MM.1S (cell line): ENCODE measurements around the gene GTF2B.
"Not testable (repeated sequence)": the region's sequence is repeated elsewhere in the genome, so short reads cannot be mapped to it uniquely, and the experiment has no call there.

Experiments
- DNase-seq: peaks from one replicate; pipeline ENCODE4 v3.0.0-alpha.2; 2015
- H2AFZ ChIP-seq: fragments of 300-600 bp; sonication (generic); 2 replicates; pipeline ENCODE4 v1.6.0; 2016; ENCODE audit warnings: antibody characterized with exemption, low read length
- H3F3A ChIP-seq: fragments of 300-600 bp; sonication (generic); 2 replicates; pipeline ENCODE4 v1.6.1; 2016; ENCODE audit warnings: mild to moderate bottlenecking, antibody characterized with exemption, low read length, moderate library complexity, mixed read lengths; ENCODE audit not compliant: insufficient read depth
- H3K27ac ChIP-seq: fragments of 300-600 bp; sonication (generic); 2 replicates; pipeline ENCODE4 v1.5.1; 2016; ENCODE audit warnings: mild to moderate bottlenecking, low read length
- H3K27me3 ChIP-seq: fragments of 300-600 bp; sonication (generic); replicated peaks from 2 replicates; pipeline ENCODE4 v1.6.0; 2016; ENCODE audit warnings: low read length; ENCODE audit not compliant: insufficient read depth
- H3K36me3 ChIP-seq: fragments of 300-600 bp; sonication (generic); replicated peaks from 2 replicates; pipeline ENCODE4 v1.6.1; 2016; ENCODE audit warnings: mild to moderate bottlenecking, low read length, mixed read lengths; ENCODE audit not compliant: insufficient read depth
- H3K4me1 ChIP-seq: fragments of 300-600 bp; sonication (generic); 2 replicates; pipeline ENCODE4 v1.6.1; 2016; ENCODE audit warnings: low read length, mixed read lengths
- H3K4me2 ChIP-seq: fragments of 300-600 bp; sonication (generic); 2 replicates; pipeline ENCODE4 v1.6.0; 2016; ENCODE audit warnings: low read depth, low read length
- H3K4me3 ChIP-seq: fragments of 300-600 bp; sonication (generic); 2 replicates; pipeline ENCODE4 v1.5.1; 2016; ENCODE audit warnings: low read length, mixed read lengths
- H3K79me2 ChIP-seq: fragments of 300-600 bp; sonication (generic); 2 replicates; pipeline ENCODE4 v1.6.1; 2016; ENCODE audit warnings: mixed run types, low read length, mixed read lengths
- H3K9ac ChIP-seq: fragments of 300-600 bp; sonication (generic); 2 replicates; pipeline ENCODE4 v1.6.1; 2016; ENCODE audit warnings: low read length, mixed read lengths
- H3K9me2 ChIP-seq: fragments of 300-600 bp; sonication (generic); replicated peaks from 2 replicates; pipeline ENCODE4 v1.6.1; 2016; ENCODE audit warnings: mild to moderate bottlenecking, low read length, mixed read lengths; ENCODE audit not compliant: insufficient read depth
- H3K9me3 ChIP-seq: fragments of 300-600 bp; sonication (generic); replicated peaks from 2 replicates; pipeline ENCODE4 v1.6.1; 2016; ENCODE audit warnings: mild to moderate bottlenecking, low read length, mixed read lengths; ENCODE audit not compliant: insufficient read depth
- H4K20me1 ChIP-seq: fragments of 300-600 bp; sonication (generic); 2 replicates; pipeline ENCODE4 v1.6.1; 2016; ENCODE audit warnings: mild to moderate bottlenecking, low read length, moderate library complexity, mixed read lengths; ENCODE audit not compliant: insufficient read depth
- CTCF ChIP-seq: fragments of 300-600 bp; sonication (generic); IDR thresholded peaks from 2 replicates; pipeline ENCODE4 v1.5.1; 2016; ENCODE audit warnings: antibody characterized with exemption, low read length, mixed read lengths
- EZH2 ChIP-seq: fragments of 300-600 bp; sonication (generic); optimal IDR thresholded peaks from 2 replicates; pipeline ENCODE3; 2017; ENCODE audit warnings: low read depth, mild to moderate bottlenecking, antibody characterized with exemption, low read length, mixed read lengths
- EZH2phosphoT487 ChIP-seq: fragments of 300-600 bp; sonication (generic); IDR thresholded peaks from 2 replicates; pipeline ENCODE4 v1.6.1; 2018; ENCODE audit warnings: antibody characterized with exemption, low read length

Gene GTF2B

GRCh38 chr1:88935522-88936222 lies 44.3 kb upstream of the GTF2B start:
- H3K36me3 ChIP-seq, result no peaks in the 10 kb centered on the region

GRCh38 chr1:88930176-88930575 lies 38.8 kb upstream of the GTF2B start:
- DNase-seq, H3K4me3 ChIP-seq, H2AFZ ChIP-seq, H3F3A ChIP-seq, H3K9ac ChIP-seq, H3K4me2 ChIP-seq, H3K79me2 ChIP-seq, H3K9me2 ChIP-seq, H3K4me1 ChIP-seq, H4K20me1 ChIP-seq, H3K27ac ChIP-seq, H3K27me3 ChIP-seq, H3K9me3 ChIP-seq, H3K36me3 ChIP-seq: not testable (repeated sequence)

More at GRCh38 chr1:88935522-88936222, 44.3 kb upstream of the GTF2B start:
- Histone ChIP-seq H3K79me2 (no peaks in the 10 kb centered on the region), H2AFZ (no peak overlapping the region), H4K20me1 (no peaks in the 10 kb centered on the region), H3F3A (0 out of 2 replicates have a peak, but pooled peaks cover 4% of the 10 kb centered on the region), H3K9me3 (no peaks in the 10 kb centered on the region), H3K4me2 (no peak overlapping the region), H3K9me2 (no peaks in the 10 kb centered on the region), H3K4me1 (no peaks in the 10 kb centered on the region), H3K9ac (no peak overlapping the region), H3K27ac (no peak overlapping the region), H3K4me3 (no peak overlapping the region), H3K27me3 (no peaks in the 10 kb centered on the region)
- TF ChIP-seq CTCF (peak; percentile 69), EZH2 (no peak)
- peak; percentile 47 for DNase-seq

GRCh38 chr1:88923224-88923623 lies 31.9 kb upstream of the GTF2B start:
- H3K9me2 ChIP-seq, result no peaks in the 10 kb centered on the region
- H3K27me3 ChIP-seq, result no peaks in the 10 kb centered on the region
- no peak for DNase-seq
- H3K36me3 ChIP-seq, result no peaks in the 10 kb centered on the region
- no peaks in the 10 kb centered on the region for H3F3A ChIP-seq
- H3K27ac ChIP-seq, result no peak overlapping the region
- H3K4me3 ChIP-seq, result no peak overlapping the region
- H3K4me1 ChIP-seq, result no peaks in the 10 kb centered on the region
- no peak overlapping the region for H3K4me2 ChIP-seq
- no peak overlapping the region for H2AFZ ChIP-seq
- no peak overlapping the region for H3K9ac ChIP-seq
- H3K79me2 ChIP-seq, result no peaks in the 10 kb centered on the region
- TF ChIP-seq EZH2 (no peak), EZH2phosphoT487 (no peak), CTCF (no peak)
- H3K9me3 ChIP-seq, result no peaks in the 10 kb centered on the region
- no peaks in the 10 kb centered on the region for H4K20me1 ChIP-seq

GRCh38 chr1:88922214-88922613 lies 30.8 kb upstream of the GTF2B start:
- no peaks in the 10 kb centered on the region for H3F3A ChIP-seq
- DNase-seq, result no peak
- no peaks in the 10 kb centered on the region for H3K79me2 ChIP-seq
- H3K9ac ChIP-seq, result no peak overlapping the region
- no peak overlapping the region for H3K4me2 ChIP-seq
- no peak overlapping the region for H3K4me3 ChIP-seq
- no peak overlapping the region for H2AFZ ChIP-seq
- H3K36me3 ChIP-seq, result no peaks in the 10 kb centered on the region
- H3K27me3 ChIP-seq, result no peaks in the 10 kb centered on the region
- no peaks in the 10 kb centered on the region for H3K9me3 ChIP-seq
- H3K9me2 ChIP-seq, result no peaks in the 10 kb centered on the region
- H3K4me1 ChIP-seq, result peaks cover under 1% of the 10 kb centered on the region; the same call in 1 of the 2 replicates
- no peak overlapping the region for H3K27ac ChIP-seq
- TF ChIP-seq EZH2, result no peak
- no peak for TF ChIP-seq CTCF
- TF ChIP-seq EZH2phosphoT487, result no peak
- no peaks in the 10 kb centered on the region for H4K20me1 ChIP-seq
